HG03520 (cell line): ENCODE measurements around the gene PCDHA1.

Experiments
- ATAC-seq: cut with Tn5 transposase; IDR thresholded peaks from one replicate; pipeline ENCODE4 v1.9.1; 2021; ENCODE audit warnings: mild to moderate bottlenecking, moderate library complexity; ENCODE audit not compliant: unreplicated experiment

Gene PCDHA1

GRCh38 chr5:140986117-140986521, 200.2 kb downstream of the PCDHA1 start:
- no peak for ATAC-seq

DNA sequence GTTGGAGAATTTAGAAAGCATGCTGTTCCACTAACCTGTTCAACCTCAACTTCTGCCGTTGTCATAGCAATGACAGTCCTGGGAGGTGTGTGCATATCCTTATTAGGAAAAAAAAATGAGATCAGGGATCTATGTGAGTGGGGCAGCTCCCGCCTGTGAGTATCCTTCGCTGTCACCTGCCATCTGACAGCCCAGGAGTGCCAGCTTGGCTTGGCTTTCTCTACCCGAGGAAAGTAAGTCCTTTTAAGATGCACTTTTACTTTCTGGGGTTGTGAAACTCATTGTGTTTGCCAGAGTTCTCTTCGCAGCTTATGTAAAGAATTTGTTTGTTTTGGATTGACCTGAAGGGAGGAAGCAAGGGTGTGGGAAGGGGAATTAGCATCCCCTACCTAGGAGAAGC, 202.2 kb downstream of the PCDHA1 start:
- no peak for ATAC-seq

DNA sequence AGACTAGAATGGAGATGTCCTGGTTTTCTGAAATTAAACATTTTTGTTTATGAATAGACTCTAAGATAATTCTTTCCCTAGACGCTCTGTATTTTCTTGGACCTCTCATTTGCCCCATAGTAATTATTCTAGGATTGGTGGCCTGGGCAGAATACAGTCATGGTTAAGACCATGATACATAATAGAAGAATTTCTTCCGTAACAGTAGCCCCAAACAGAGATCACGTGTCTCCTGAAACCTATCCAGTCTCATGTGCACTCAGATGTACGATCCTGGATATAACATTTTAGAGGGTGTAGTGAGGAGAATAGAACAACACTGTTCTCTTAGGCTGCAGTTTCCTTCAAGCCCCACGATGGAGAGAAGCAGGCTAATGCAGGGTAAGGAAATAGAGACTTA, 202.7 kb downstream of the PCDHA1 start:
- no peak for ATAC-seq

- ATAC-seq: no peak
Measured at GRCh38 chr5:140989254-140990020, 203.5 kb downstream of the PCDHA1 start.

- ATAC-seq: no peak
Measured at GRCh38 chr5:140992828-140993227, 206.9 kb downstream of the PCDHA1 start.

DNA sequence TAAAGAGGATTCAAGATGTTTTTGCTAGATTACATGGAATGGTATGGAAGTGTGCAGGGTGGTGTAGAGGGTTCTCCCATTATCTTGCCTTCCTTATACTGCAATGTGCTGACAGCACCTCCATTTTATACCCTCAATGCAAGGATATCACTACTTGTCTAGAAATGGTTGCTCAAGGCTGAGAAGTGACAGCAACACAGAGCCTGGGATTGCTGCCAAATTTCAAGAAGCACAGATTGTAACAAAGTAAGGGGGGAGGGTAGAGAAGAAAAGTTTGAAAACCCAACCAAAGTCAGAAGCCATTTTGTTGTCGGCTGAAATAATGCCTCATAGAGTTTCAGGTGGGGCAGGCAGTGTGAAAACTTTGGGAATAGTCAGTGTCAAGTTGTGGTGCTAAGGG, 210.1 kb downstream of the PCDHA1 start:
- no peak for ATAC-seq

DNA sequence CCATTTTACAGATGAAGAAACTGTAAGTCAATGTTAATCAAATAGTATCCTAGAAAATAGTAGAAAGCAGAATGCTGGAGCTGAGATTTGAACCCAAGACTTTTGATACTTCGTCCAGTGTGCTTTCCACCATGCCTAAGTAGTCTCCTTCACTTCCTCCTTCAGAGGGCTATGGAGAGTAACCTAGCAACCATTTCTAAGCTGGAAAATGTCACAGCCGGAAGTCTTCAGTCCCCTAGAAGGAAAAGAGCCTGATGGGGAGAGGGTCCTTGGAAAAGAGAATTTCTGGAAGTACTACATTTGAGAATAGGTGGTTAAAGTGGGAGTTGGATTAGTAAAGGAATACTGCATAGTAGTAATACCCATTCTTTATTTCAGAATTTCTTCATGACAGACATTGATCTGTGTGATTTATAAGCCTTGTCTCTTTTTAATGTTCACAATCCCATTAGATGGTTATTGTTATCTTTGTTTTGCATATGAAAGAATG, 213.0 kb downstream of the PCDHA1 start:
- no peak for ATAC-seq

DNA sequence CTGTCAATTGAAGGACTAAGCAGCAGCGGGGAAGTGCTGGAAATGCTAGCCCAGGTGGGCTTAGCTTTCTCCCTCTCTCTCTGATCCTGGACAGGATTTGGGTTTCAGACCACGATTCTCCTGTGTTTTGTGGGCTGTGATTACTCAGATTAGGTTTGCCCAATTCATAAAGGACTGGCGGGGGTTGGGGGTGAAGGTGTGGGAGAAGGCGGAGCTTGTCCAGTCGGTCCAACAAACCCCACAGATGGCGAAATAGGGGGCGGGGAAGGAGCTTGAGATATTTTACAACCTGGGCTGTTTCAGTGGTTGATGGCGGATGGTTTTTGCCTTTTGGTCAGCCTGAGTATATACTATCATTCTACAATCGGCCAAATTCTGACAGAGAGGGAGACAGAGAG, 215.5 kb downstream of the PCDHA1 start:
- ATAC-seq: no peak

DNA sequence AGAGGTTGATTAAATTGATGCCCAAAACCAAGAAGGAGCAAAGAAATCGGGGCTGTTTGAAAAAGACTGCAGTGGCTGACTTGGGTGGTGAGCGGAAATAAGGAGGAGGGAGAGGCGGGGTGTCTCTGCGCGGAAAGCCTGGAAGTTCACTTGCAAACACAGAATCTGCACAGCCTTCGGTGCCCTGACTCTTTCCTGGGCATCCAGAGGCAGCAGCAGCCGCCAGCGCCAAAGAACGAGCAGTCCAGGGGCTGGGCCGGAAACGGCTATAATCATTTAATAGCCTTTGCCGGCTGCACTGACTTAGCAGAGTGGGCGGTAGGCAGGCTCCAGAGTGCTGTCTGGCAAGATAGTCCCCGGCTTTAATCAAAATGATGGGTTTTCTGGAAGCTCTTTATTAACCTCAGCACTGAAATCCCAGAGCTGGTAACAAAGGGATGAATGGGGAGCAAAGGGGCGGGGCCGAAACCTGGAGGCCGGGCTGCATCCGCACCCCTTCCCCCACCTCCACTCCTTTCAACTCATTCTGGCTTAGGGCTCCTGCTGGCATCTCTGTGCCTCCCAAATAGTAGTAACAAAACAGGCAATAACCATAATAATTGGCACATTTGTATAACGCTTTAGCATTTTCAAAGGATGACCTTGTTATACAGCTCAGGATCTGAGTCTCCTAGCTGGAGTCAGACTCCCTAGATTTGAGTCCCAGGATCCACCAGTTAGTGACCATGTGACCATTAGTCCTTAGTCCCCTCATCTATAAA, 216.1 kb downstream of the PCDHA1 start:
- ATAC-seq: no peak

GRCh38 chr5:141002605-141002965, 216.6 kb downstream of the PCDHA1 start:
- no peak for ATAC-seq

DNA sequence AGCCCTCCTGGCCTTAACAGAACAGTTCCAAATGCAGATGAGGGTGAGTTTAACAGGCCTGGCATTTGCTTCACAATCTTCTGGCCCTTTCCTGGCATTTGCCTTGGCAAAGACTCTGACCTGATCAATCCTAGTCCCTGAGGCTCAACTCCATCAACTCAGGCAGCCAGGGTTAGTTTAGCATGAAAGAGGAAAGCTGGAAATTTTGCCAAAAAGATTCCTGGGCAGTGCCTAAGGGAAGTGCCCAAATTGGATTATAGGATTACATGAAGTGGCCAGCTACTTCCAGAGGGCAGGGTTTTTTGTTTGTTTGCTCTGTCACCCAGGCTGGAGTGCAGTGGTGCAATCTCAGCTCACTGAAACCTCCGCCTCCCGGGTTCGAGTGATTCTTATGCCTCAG, 217.1 kb downstream of the PCDHA1 start:
- no peak for ATAC-seq

GRCh38 chr5:141003791-141004611, 218.1 kb downstream of the PCDHA1 start:
- ATAC-seq: no peak

DNA sequence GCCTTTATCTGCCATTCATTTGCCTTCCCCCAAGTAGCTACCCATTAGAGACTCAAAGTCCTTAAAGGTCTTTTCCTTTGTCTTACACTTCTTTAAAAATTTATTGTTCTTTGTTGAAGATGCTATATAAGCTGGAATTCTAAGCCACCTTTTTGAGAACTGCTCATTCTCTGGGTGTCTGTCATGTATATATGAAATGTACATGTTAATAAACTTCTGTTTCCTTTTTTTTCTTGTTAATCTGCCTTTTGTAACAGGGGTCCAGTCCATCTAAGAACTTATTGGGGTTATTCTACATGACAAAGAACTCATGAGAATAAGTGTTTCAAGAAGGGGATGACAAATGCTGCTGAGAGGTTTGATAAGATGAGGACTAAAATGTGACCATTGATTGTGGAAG, 221.9 kb downstream of the PCDHA1 start:
- ATAC-seq: no peak

- ATAC-seq: no peak
Measured at GRCh38 chr5:141010047-141010793, 224.3 kb downstream of the PCDHA1 start.

DNA sequence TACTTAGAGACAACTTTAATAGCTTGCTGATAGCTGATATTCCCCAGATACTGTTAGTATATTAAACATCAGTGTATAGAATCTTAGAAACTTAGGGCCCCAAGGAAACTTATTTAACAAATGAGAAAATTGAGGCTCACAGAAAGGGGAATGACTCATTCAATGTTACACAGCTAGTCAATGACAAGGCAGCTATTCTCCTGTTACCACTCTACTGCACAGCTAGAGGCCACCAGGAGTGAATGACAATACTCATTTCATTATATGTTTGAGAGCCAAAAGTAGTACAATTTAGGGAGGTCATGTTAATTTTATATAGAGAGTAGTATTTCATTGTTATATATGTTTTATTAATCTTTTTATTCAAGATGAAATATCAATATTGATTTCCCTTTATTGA, 232.0 kb downstream of the PCDHA1 start:
- ATAC-seq: no peak

DNA sequence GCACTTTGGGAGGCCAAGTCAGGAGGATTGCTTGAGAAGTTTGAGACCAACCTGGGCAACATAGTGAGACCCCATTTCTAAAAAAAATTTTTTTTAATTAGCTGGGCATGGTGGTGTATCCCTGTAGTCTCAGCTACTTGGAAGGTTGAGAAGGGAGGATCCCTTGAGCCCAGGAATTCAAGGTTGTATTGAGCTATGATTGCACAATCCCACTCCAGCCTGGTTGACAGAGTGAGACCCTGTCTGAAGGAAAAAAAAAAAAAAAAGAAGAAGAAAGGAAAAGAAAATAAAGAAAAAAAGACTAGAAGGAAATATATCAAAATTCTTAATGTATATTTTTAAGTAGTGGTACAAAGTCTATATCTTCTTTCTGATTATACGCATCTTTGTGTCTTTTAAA, 236.4 kb downstream of the PCDHA1 start:
- no peak for ATAC-seq

- ATAC-seq: no peak
Measured at GRCh38 chr5:141031006-141031405, 245.1 kb downstream of the PCDHA1 start.

GRCh38 chr5:141032626-141033025, 246.7 kb downstream of the PCDHA1 start:
- ATAC-seq: no peak

DNA sequence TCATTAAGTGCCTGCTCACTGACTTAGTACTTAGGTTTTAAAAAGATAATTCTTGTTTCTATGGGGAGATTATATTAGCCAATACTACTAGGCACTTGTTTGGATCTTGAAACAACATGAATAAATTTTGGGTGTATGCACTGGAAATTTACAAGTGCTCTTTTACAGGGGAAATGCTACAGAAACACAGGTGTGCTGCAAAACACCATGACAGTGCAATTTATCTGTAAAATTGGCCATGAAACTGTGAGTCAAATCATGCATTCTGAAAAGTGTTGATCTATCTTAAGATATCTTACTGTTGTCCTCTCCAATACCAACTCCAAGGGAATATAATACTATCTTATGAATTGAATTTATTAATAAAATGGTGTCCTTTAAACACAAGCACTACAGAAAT, 253.1 kb downstream of the PCDHA1 start:
- no peak for ATAC-seq

GRCh38 chr5:141039517-141039916, 253.6 kb downstream of the PCDHA1 start:
- no peak for ATAC-seq
